ENCODE data around the gene CELA3A.
A peak's percentile ranks its signal among the peaks of the same experiment; 100 is the strongest.

The CELA3A gene

DNA sequence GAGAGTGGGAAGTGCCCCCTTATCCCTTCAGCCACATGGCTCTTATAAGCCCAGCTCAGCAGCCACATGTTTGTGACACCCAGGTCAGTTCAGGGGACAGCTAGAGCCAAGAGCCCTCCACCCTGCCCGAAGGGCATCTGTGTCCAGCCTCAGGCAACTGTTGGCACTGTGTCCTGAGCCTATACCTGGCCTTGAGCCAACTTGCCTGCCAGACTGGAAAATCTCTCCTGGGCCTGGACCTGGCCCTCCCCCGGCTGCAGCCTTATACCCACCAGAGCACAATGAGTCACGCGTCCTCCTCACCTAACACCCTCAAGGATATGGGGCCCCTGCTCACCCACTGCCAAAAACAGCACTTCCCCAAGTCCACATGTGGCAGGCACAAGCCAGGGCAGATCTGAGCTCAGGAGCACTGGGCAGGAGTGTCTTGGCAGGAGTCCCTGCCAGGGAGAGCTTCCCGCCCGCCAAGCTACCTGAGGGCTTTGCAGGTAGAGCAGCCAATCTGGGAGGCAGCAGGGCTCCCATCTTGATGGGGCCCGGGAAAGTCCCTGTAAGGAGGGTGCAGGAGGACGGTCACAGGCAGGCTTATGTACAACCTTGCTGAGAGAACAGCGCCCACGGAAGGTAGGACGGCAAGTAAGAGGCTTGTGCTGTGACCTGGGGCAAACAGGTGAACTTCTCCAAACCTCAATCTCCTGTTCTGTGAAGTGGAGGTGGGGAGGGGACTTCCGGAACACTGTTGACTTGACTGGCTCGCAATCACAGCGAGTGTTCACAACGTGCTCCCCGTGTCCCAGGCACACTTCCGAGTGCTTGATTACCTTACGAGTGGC, 44.5 kb upstream of the CELA3A start (continued):
- TF ChIP-seq ZNF398 (tag by site-specific recombination; IDR thresholded peaks at IDR 0.05) (0 out of 2 replicates have a peak, but pooled peaks have one; percentile 59), GLIS2 (tag by site-specific recombination; IDR thresholded peaks at IDR 0.05) (0 out of 2 replicates have a peak, but pooled peaks have one; percentile 35), ZNF549 (tag by site-specific recombination; IDR thresholded peaks at IDR 0.05) (no peak), ZNF280D (tag by site-specific recombination; IDR thresholded peaks at IDR 0.05) (no peak), ZNF311 (tag by site-specific recombination; IDR thresholded peaks at IDR 0.05; ENCODE audit: borderline replicate concordance) (no peak), ZNF473 (tag by site-specific recombination; IDR thresholded peaks at IDR 0.05) (no peak), ZFHX2 (tag by site-specific recombination; conservative IDR thresholded peaks at IDR 0.05) (peak; percentile 81), ZBTB7A (tag by site-specific recombination; IDR thresholded peaks at IDR 0.05; ENCODE audit: low read depth) (no peak), ZBTB48 (tag by site-specific recombination; IDR thresholded peaks at IDR 0.05) (no peak; the same call in 1 of the 2 replicates), ZNF596 (tag by site-specific recombination; IDR thresholded peaks at IDR 0.05) (no peak), ZNF48 (tag by site-specific recombination; IDR thresholded peaks at IDR 0.05) (no peak), ZNF664 (tag by site-specific recombination; IDR thresholded peaks at IDR 0.05) (no peak), YY2 (tag by site-specific recombination; IDR thresholded peaks at IDR 0.05) (no peak), ZNF639 (tag by site-specific recombination; IDR thresholded peaks at IDR 0.05) (no peak), ZNF658 (tag by site-specific recombination; IDR thresholded peaks at IDR 0.05) (no peak), ZIC2 (tag by site-specific recombination; IDR thresholded peaks at IDR 0.05) (peak; percentile 25), ZBTB20 (tag by site-specific recombination; IDR thresholded peaks at IDR 0.05) (peak; percentile 59; the same call in 1 of the 2 replicates), ZNF292 (tag by site-specific recombination; IDR thresholded peaks at IDR 0.05; ENCODE audit: borderline replicate concordance, low read depth) (no peak), ZNF416 (tag by site-specific recombination; IDR thresholded peaks at IDR 0.05) (no peak), PBX3 (CRISPR knock-in tag; IDR thresholded peaks at IDR 0.05) (no peak)
- TF ChIP-seq, protein P1, sequence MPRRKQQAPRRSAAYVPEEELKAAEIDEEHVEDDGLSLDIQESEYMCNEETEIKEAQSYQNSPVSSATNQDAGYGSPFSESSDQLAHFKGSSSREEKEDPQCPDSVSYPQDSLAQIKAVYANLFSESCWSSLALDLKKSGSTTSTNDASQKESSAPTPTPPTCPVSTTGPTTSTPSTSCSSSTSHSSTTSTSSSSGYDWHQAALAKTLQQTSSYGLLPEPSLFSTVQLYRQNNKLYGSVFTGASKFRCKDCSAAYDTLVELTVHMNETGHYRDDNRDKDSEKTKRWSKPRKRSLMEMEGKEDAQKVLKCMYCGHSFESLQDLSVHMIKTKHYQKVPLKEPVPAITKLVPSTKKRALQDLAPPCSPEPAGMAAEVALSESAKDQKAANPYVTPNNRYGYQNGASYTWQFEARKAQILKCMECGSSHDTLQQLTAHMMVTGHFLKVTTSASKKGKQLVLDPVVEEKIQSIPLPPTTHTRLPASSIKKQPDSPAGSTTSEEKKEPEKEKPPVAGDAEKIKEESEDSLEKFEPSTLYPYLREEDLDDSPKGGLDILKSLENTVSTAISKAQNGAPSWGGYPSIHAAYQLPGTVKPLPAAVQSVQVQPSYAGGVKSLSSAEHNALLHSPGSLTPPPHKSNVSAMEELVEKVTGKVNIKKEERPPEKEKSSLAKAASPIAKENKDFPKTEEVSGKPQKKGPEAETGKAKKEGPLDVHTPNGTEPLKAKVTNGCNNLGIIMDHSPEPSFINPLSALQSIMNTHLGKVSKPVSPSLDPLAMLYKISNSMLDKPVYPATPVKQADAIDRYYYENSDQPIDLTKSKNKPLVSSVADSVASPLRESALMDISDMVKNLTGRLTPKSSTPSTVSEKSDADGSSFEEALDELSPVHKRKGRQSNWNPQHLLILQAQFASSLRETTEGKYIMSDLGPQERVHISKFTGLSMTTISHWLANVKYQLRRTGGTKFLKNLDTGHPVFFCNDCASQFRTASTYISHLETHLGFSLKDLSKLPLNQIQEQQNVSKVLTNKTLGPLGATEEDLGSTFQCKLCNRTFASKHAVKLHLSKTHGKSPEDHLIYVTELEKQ (tag by site-specific recombination; IDR thresholded peaks at IDR 0.05; ENCODE audit: borderline replicate concordance): no peak

Measured in HEK293 (cell line).